GM12878 (cell line): Measurements from ENCODE around the gene NHEJ1.

Source experiments
- CBX3 ChIP-seq: fragments of 200-600 bp; sonication (generic); IDR thresholded peaks from 2 replicates; pipeline ENCODE4 v1.6.1; 2016; ENCODE audit warnings: low read depth, borderline replicate concordance
- CTCF ChIP-seq, 3 experiments: IDR thresholded peaks in 2 of 3; conservative IDR thresholded peaks in 1 of 3; 2 replicates each; pipeline ENCODE4 v1.5.1; 2011; ENCODE audit warnings: low read depth in 3 of 3, low read length in 3 of 3, mild to moderate bottlenecking in 3 of 3, control low read depth in 2 of 3, moderate library complexity in 2 of 3, inconsistent platforms in 1 of 3, mixed read lengths in 1 of 3; ENCODE audit not compliant: control insufficient read depth in 2 of 3, insufficient read depth in 1 of 3; ENCODE audit errors: extremely low read depth in 1 of 3
- MAX ChIP-seq: IDR thresholded peaks from 2 replicates; pipeline ENCODE4 v1.6.1; 2012; ENCODE audit warnings: low read depth, low read length, improper control_type of control experiment
- POLR2A ChIP-seq: IDR thresholded peaks from 2 replicates; pipeline ENCODE4 v1.6.1; 2011; ENCODE audit warnings: low read depth, mild to moderate bottlenecking, low read length
- POLR2AphosphoS2 ChIP-seq: IDR thresholded peaks from 2 replicates; pipeline ENCODE4 v1.6.1; 2011; ENCODE audit warnings: low read depth, mild to moderate bottlenecking, low read length, improper control_type of control experiment, moderate library complexity
- REST ChIP-seq: IDR thresholded peaks from 2 replicates; pipeline ENCODE4 v1.6.1; 2012; ENCODE audit warnings: mild to moderate bottlenecking, low read depth, low read length
- SMC3 ChIP-seq: IDR thresholded peaks from 2 replicates; pipeline ENCODE4 v1.6.1; 2011; ENCODE audit warnings: low read length, improper control_type of control experiment, borderline replicate concordance

DNA sequence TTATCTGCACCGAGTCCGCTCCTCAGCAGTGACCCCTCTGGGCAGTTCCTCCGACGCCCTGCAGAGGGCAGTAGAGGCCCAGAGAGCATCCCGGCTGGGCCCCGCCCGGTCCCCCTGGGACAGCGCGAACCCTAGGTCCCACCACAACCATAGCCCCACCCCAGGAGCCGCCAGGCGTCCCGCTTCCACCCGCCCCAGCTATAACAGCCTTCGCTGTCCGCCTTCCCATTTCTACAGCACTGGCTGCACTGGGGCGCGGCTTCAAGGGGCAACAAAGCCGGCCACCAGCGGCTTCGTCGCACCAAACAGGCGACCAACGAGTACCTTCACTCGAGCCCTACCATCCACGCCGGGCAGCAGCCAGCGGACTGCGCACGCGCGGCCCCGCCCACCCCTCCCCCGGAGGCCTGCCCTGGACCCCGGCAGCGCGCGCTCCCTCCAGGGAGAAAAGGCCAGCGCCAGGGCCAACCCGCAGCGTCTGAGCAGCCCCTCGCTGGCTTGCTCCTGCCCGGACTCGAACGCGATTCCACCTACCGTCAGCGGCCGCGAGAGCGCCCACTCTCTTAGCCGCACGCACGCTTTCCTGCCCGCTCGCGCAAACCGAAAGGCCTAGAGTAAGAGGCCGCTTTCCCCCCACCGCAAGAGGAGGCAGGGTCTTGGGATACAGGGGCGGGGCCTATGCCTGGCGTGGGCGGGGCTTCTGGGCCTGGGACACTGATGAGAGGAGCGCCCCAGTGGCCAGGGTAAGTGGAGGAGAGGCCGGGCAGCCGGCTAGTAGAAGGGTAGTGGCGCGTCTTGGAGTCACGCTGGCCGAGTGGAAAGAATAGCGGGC lies at the start of gene NHEJ1:
- no peak; the same call in 1 of the 2 replicates for TF ChIP-seq MAX
- TF ChIP-seq CTCF (IDR thresholded peaks at IDR 0.05 in 2 of 3, conservative IDR thresholded peaks at IDR 0.05 in 1 of 3; ENCODE audit: control insufficient read depth in 2 of 3, extremely low read depth in 1 of 3, insufficient read depth in 1 of 3, low read depth in 3 of 3, low read length in 3 of 3) = peak; percentile 89 to 99 (median 97); a peak in 5 of 6 replicates
- peak; percentile 69; the same call in 1 of the 2 replicates for TF ChIP-seq POLR2AphosphoS2
- TF ChIP-seq CBX3 = no peak
- peak; percentile 80 for TF ChIP-seq SMC3
- TF ChIP-seq REST = no peak
- TF ChIP-seq POLR2A = peak; percentile 87
